ENCODE data around the gene KLHL30. TPM values are rescaled to one million over a fixed set of nuclear protein-coding genes. Genes with fewer than 3 reads are reported as not detected.

KLHL30 gene
- total RNA-seq, 2 donors from 2014 or later = not detected

- Histone ChIP-seq H3K27me3 (ENCODE audit: control insufficient read depth, insufficient read depth, low read length, poor library complexity, severe bottlenecking) (no peaks in the 10 kb centered on the region), H3K27ac (ENCODE audit: low read depth, low read length) (no peak overlapping the region), H3K9me3 (ENCODE audit: control insufficient read depth, low read length) (no peaks in the 10 kb centered on the region), H3K4me1 (ENCODE audit: control insufficient read depth, insufficient read depth, low read length) (no peaks in the 10 kb centered on the region), H3K4me3 (ENCODE audit: low read length) (no peak overlapping the region), H3K9ac (ENCODE audit: extremely low read depth, low read length, poor library complexity, severe bottlenecking) (no peak overlapping the region), H3K36me3 (ENCODE audit: control insufficient read depth, insufficient read depth, low read length) (peaks cover 89% of the 10 kb centered on the region)
- H3K27me3 Mint-ChIP-seq (ENCODE audit: insufficient read depth) = no peaks in the 10 kb centered on the region
- peaks cover 85% of the 10 kb centered on the region for H3K36me3 Mint-ChIP-seq (ENCODE audit: low read depth)
- 95 to 100% methylated on average over 3 to 5 of the region's 5 CpGs for WGBS, 2 experiments (ENCODE audit: insufficient coverage in 1 of 2, insufficient read length in 1 of 2)
- H3K4me3 Mint-ChIP-seq = no peak overlapping the region
- H3K27ac Mint-ChIP-seq = no peak overlapping the region
- DNase-seq = no peak
- no peak for TF ChIP-seq CTCF (conservative IDR thresholded peaks at IDR 0.05)
- peaks cover 6% of the 10 kb centered on the region for H3K4me1 Mint-ChIP-seq
- no peaks in the 10 kb centered on the region for H3K9me3 Mint-ChIP-seq
Measured at GRCh38 chr2:238180554-238180953, 42.1 kb downstream of the KLHL30 start.

DNA sequence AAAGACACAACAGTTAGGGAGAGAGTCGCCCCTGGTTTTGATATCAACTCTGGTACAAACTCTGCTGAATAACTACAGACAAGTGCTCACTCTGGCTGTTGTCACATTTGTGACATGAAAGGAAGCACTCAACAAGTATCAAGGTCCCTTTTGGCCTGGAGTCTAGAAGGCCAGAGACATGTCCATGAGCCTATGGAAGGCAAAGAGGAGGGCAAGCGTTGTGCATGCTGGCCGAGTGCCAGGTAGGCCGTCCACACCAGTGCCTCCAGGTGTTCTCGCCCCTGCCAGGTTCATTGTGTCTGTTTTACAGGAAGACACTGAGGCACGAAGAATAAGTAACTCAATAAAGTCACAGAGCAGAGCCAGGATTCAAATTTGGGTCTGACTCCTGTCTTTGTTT is 43.9 kb downstream of the KLHL30 start:
- H3K4me3 Mint-ChIP-seq = no peak overlapping the region
- H3K27me3 Mint-ChIP-seq (ENCODE audit: insufficient read depth) = no peaks in the 10 kb centered on the region
- no peak for DNase-seq
- H3K36me3 Mint-ChIP-seq (ENCODE audit: low read depth) = peaks cover 90% of the 10 kb centered on the region
- no peaks in the 10 kb centered on the region for H3K4me1 ChIP-seq (ENCODE audit: control insufficient read depth, insufficient read depth, low read length)
- peaks cover under 1% of the 10 kb centered on the region for H3K4me1 Mint-ChIP-seq
- H3K4me3 ChIP-seq (ENCODE audit: low read length) = no peak overlapping the region
- H3K9ac ChIP-seq (ENCODE audit: extremely low read depth, low read length, poor library complexity, severe bottlenecking) = no peak overlapping the region
- H3K27ac ChIP-seq (ENCODE audit: low read depth, low read length) = no peak overlapping the region
- no peaks in the 10 kb centered on the region for H3K9me3 ChIP-seq (ENCODE audit: control insufficient read depth, low read length)
- 98% methylated on average over 6 of the region's 6 CpGs for WGBS, 2 experiments (ENCODE audit: insufficient coverage in 1 of 2, insufficient read length in 1 of 2)
- no peaks in the 10 kb centered on the region for H3K9me3 Mint-ChIP-seq
- H3K27me3 ChIP-seq (ENCODE audit: control insufficient read depth, insufficient read depth, low read length, poor library complexity, severe bottlenecking) = no peaks in the 10 kb centered on the region
- TF ChIP-seq CTCF (conservative IDR thresholded peaks at IDR 0.05) = no peak
- no peak overlapping the region for H3K27ac Mint-ChIP-seq
- peaks cover 97% of the 10 kb centered on the region for H3K36me3 ChIP-seq (ENCODE audit: control insufficient read depth, insufficient read depth, low read length)

- Mint-ChIP-seq H3K4me3 (no peak overlapping the region), H3K4me1 (no peaks in the 10 kb centered on the region), H3K9me3 (no peaks in the 10 kb centered on the region), H3K27me3 (ENCODE audit: insufficient read depth) (no peaks in the 10 kb centered on the region), H3K27ac (no peak overlapping the region), H3K36me3 (ENCODE audit: low read depth) (peaks cover 93% of the 10 kb centered on the region)
- TF ChIP-seq CTCF (conservative IDR thresholded peaks at IDR 0.05) = no peak
- H3K27me3 ChIP-seq (ENCODE audit: control insufficient read depth, insufficient read depth, low read length, poor library complexity, severe bottlenecking) = no peaks in the 10 kb centered on the region
- H3K9ac ChIP-seq (ENCODE audit: extremely low read depth, low read length, poor library complexity, severe bottlenecking) = no peak overlapping the region
- no peak overlapping the region for H3K27ac ChIP-seq (ENCODE audit: low read depth, low read length)
- peaks cover 97% of the 10 kb centered on the region for H3K36me3 ChIP-seq (ENCODE audit: control insufficient read depth, insufficient read depth, low read length)
- no peaks in the 10 kb centered on the region for H3K9me3 ChIP-seq (ENCODE audit: control insufficient read depth, low read length)
- no peak overlapping the region for H3K4me3 ChIP-seq (ENCODE audit: low read length)
- H3K4me1 ChIP-seq (ENCODE audit: control insufficient read depth, insufficient read depth, low read length) = no peaks in the 10 kb centered on the region
- DNase-seq = no peak
- WGBS, 2 experiments (ENCODE audit: insufficient coverage in 1 of 2, insufficient read length in 1 of 2) = 93 to 95% methylated on average over 2 to 4 of the region's 4 CpGs
Measured at GRCh38 chr2:238183821-238184220, 45.4 kb downstream of the KLHL30 start.

Data from endodermal cell (in vitro differentiated cells).